ENCODE measurements around the gene NEURL2. TPM values are rescaled to one million over a fixed set of nuclear protein-coding genes. Genes with fewer than 3 reads are reported as not detected.
A peak's percentile ranks its signal among the peaks of the same experiment; 100 is the strongest.
"Not testable (repeated sequence)": the region's sequence is repeated elsewhere in the genome, so short reads cannot be mapped to it uniquely, and the experiment has no call there.

NEURL2 gene
- total and polyA plus RNA-seq, 4 donors: 1.5 to 8.3 (median 4.9) TPM

DNA sequence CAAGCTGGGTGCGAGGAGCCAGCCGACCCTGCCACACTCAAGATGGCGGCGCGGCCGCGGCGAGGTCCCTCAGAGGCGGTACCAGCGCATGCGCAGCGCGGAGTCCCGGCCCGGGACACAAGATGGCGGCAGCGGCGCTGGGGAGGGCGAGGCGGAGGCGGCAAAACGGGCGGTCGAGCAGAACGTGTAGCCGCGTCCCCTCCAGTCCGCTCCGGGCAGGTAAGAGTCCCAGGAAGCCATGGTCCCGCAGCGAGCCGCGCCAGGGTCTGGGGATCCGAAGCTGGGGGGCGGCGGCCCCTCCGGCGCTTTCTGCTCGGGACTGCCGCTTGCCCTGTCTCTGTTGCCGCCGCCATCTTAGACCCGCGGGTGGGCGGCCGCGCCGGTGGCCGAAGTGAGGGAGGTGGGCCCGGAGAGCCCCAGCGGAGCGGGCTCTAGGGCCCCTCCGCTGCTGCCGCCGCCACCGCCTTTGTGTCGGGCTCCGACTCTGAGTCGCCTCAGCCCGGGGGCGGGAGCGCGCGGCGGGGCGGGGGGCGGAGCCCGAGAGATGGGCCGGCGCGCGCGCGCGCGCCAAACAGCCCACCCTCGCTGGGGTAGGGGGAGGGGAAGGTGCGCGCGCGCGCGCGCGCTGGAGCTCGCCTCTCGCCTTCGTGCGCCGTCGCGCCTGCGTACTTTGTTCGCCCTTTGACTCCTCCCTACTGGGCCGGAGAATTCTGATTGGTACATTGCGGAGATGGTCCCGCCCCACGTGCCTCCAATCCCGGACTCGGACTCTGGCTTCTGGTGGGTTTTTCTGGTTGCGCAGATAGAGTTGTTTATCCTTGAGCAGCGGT lies 43.8 kb upstream of the NEURL2 start, which contains the start of gene PCIF1:
PCIF1 (plus strand) TSS at position 98 of the 830 bp plus-strand sequence. CDS start 4,317 bp downstream, outside the sequence.
- TF ChIP-seq, protein P1, sequence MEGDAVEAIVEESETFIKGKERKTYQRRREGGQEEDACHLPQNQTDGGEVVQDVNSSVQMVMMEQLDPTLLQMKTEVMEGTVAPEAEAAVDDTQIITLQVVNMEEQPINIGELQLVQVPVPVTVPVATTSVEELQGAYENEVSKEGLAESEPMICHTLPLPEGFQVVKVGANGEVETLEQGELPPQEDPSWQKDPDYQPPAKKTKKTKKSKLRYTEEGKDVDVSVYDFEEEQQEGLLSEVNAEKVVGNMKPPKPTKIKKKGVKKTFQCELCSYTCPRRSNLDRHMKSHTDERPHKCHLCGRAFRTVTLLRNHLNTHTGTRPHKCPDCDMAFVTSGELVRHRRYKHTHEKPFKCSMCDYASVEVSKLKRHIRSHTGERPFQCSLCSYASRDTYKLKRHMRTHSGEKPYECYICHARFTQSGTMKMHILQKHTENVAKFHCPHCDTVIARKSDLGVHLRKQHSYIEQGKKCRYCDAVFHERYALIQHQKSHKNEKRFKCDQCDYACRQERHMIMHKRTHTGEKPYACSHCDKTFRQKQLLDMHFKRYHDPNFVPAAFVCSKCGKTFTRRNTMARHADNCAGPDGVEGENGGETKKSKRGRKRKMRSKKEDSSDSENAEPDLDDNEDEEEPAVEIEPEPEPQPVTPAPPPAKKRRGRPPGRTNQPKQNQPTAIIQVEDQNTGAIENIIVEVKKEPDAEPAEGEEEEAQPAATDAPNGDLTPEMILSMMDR (IDR thresholded peaks at IDR 0.05; ENCODE audit: control extremely low read depth, extremely low read depth): no peak
- peaks cover 0 to 9% (median 2%) of the 10 kb centered on the region in 5 donors for H3K4me1 ChIP-seq (ENCODE audit: control insufficient read depth in 5 of 5, insufficient read depth in 5 of 5, low read length in 5 of 5)
- 0 to 1% methylated on average over 71 to 102 of the region's 102 CpGs for WGBS, 2 donors
- H3K27ac ChIP-seq (ENCODE audit: low read depth in 1 of 2, low read length in 1 of 2): peak within 1 kb of the TSS; percentile 97 to 100
- H3K4me3 ChIP-seq: peak within 1 kb of the TSS; percentile 57
- peak; percentile 99 to 100 (median 99) for DNase-seq
- peak; percentile 90 for ATAC-seq (ENCODE audit: insufficient read depth, low FRiP score)
- peaks cover 7 to 26% (median 23%) of the 10 kb centered on the region in 4 donors for H3K36me3 ChIP-seq (ENCODE audit: control insufficient read depth in 4 of 4, insufficient read depth in 4 of 4, low read length in 4 of 4)
- H3K9ac ChIP-seq (ENCODE audit: insufficient read depth in 1 of 2, low read length in 2 of 2): peak within 1 kb of the TSS; percentile 92 to 98
- H3K9me3 ChIP-seq (ENCODE audit: control insufficient read depth in 4 of 4, insufficient read depth in 3 of 4, low read length in 3 of 4): no peaks in the 10 kb centered on the region
- no peaks in the 10 kb centered on the region for H3K27me3 ChIP-seq (ENCODE audit: control insufficient read depth in 3 of 3, insufficient read depth in 3 of 3, low read length in 2 of 3)

DNA sequence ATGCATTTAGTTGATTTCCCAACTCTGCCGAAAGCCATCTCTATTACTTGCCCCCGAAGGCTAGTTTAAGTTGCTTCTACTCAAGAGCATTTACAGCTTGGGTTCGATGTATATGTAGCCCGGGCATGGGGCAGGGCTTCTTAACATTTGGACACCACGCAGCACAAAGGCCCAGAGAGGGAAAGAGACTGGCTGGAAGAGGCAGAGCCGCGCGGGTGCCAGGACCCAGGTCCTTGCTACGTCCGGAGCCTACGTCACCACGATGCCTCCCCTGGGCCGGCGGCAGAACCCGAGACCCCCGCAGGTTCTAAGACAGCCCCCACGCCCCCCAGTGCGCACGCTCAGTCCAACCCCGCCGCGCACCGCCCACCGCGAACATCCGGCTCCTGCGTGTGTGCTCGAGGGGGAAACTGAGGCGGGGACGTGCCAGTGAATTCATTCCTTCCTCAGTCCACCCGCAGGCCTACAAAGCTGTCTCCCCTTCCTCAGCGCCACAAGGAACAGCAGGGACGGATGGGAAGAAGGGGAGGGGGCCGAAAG lies 43.1 kb upstream of the NEURL2 start:
- WGBS, 2 donors: 0% methylated on average over 32 to 34 of the region's 34 CpGs
- Histone ChIP-seq H3K9ac (ENCODE audit: insufficient read depth in 1 of 2, low read length in 2 of 2) (peak overlapping the region; percentile 83 to 92), H3K27me3 (ENCODE audit: control insufficient read depth in 3 of 3, insufficient read depth in 3 of 3, low read length in 2 of 3) (no peaks in the 10 kb centered on the region), H3K27ac (ENCODE audit: low read depth in 1 of 2, low read length in 1 of 2) (peak overlapping the region; percentile 97 to 100), H3K4me3 (peak overlapping the region; percentile 57), H3K9me3 (ENCODE audit: control insufficient read depth in 4 of 4, insufficient read depth in 3 of 4, low read length in 3 of 4) (no peaks in the 10 kb centered on the region), H3K36me3 (ENCODE audit: control insufficient read depth in 4 of 4, insufficient read depth in 4 of 4, low read length in 4 of 4) (peaks cover 7 to 20% (median 16%) of the 10 kb centered on the region in 4 donors), H3K4me1 (ENCODE audit: control insufficient read depth in 5 of 5, insufficient read depth in 5 of 5, low read length in 5 of 5) (peaks cover 0 to 9% (median 2%) of the 10 kb centered on the region in 5 donors)
- TF ChIP-seq, protein P1 (IDR thresholded peaks at IDR 0.05; ENCODE audit: control extremely low read depth, extremely low read depth): no peak
- ATAC-seq (ENCODE audit: insufficient read depth, low FRiP score) (peak; percentile 13), DNase-seq (peak; percentile 85 to 87 (median 86))

DNA sequence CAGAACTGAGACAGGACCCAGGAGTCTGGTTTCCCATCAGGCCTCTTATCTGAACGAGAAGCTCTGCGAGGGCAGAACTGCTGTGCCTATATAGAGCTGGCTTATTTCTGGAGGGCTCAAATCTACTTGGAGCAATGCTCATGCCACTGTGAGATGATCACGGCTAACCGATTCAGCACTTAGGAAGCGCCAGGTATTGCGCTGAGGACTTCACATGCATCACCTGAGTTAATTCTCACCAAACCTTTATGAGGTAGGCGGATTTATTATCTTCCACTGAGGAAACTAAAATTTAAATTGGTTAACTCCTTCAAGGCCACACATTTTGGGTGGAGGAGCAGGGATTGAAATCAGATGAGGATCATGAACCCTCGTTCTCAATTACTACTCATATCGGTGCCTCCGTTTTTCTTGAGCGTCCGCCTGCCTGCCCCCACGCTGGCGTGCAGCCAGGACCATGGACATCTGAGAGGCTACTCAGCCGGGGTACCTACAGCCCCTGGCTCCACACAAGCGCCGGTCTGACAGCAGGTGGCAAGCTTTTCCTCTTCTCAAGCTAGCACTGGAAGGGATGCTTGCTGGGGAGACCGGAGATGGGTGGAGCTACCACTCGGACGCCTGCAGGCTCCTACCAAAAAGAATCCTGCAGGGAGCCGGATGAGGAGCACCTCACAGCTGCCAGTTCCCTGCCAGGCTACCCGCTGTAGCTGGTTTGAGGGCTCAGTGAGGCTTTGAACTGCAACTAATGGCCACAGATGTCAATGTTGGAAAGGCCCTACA lies 42.4 kb upstream of the NEURL2 start:
- peak; percentile 71 to 81 (median 73) for DNase-seq
- Histone ChIP-seq H3K9me3 (ENCODE audit: control insufficient read depth in 4 of 4, insufficient read depth in 3 of 4, low read length in 3 of 4) (no peaks in the 10 kb centered on the region), H3K4me3 (peak overlapping the region; percentile 57), H3K9ac (ENCODE audit: insufficient read depth in 1 of 2, low read length in 2 of 2) (peak overlapping the region; percentile 76 to 92), H3K4me1 (ENCODE audit: control insufficient read depth in 5 of 5, insufficient read depth in 5 of 5, low read length in 5 of 5) (peaks cover 0 to 9% (median 2%) of the 10 kb centered on the region in 5 donors), H3K27ac (ENCODE audit: low read depth in 1 of 2, low read length in 1 of 2) (peak overlapping the region; percentile 97 to 100), H3K36me3 (ENCODE audit: control insufficient read depth in 4 of 4, insufficient read depth in 4 of 4, low read length in 4 of 4) (peaks cover 7 to 14% (median 10%) of the 10 kb centered on the region in 4 donors), H3K27me3 (ENCODE audit: control insufficient read depth in 3 of 3, insufficient read depth in 3 of 3, low read length in 2 of 3) (no peaks in the 10 kb centered on the region)
- TF ChIP-seq, protein P1 (IDR thresholded peaks at IDR 0.05; ENCODE audit: control extremely low read depth, extremely low read depth): no peak
- ATAC-seq (ENCODE audit: insufficient read depth, low FRiP score): peak; percentile 9
- 24 to 25% methylated on average over 22 of the region's 22 CpGs for WGBS, 2 donors

DNA sequence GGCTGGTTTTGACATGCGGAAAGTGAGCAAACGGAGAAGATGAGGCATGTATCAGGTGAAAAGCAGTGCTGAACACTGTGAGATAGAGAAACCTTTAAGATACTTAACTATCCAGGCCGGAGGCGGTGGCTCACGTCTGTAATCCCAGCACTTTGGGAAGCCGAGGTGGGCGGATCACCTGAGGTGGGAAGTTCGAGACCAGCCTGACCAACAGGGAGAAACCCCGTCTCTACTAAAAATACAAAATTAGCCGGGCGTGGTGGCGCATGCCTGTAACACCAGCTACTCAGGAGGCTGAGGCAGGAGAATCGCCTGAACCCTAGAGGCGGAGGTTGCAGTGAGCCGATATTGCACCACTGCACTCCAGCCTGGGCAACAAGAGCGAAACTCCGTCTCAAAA lies 40.7 kb upstream of the NEURL2 start:
- not testable (repeated sequence) for H3K9me3 ChIP-seq (ENCODE audit: control insufficient read depth in 4 of 4, insufficient read depth in 3 of 4, low read length in 3 of 4); ATAC-seq (ENCODE audit: insufficient read depth, low FRiP score); H3K9ac ChIP-seq (ENCODE audit: insufficient read depth in 1 of 2, low read length in 2 of 2); DNase-seq; H3K27me3 ChIP-seq (ENCODE audit: control insufficient read depth in 3 of 3, insufficient read depth in 3 of 3, low read length in 2 of 3); H3K4me1 ChIP-seq (ENCODE audit: control insufficient read depth in 5 of 5, insufficient read depth in 5 of 5, low read length in 5 of 5); H3K4me3 ChIP-seq; H3K27ac ChIP-seq (ENCODE audit: low read depth in 1 of 2, low read length in 1 of 2); H3K36me3 ChIP-seq (ENCODE audit: control insufficient read depth in 4 of 4, insufficient read depth in 4 of 4, low read length in 4 of 4)
- WGBS, 2 donors: 96% methylated on average over 17 of the region's 17 CpGs

All from lung (tissue), 12 donors.